GM23248 (cell line): ENCODE data around the gene HYI.

Source experiments
- EZH2 ChIP-seq: fragments of 200-600 bp; sonication (generic); IDR thresholded peaks from 2 replicates; pipeline ENCODE4 v1.6.1; 2018; ENCODE audit warnings: antibody characterized with exemption, mild to moderate bottlenecking; ENCODE audit not compliant: insufficient read depth, poor library complexity, severe bottlenecking
- EZH2phosphoT487 ChIP-seq: fragments of 200-600 bp; sonication (generic); IDR thresholded peaks from 2 replicates; pipeline ENCODE4 v1.6.1; 2018; ENCODE audit warnings: antibody characterized with exemption, moderate library complexity, mild to moderate bottlenecking, low read depth; ENCODE audit not compliant: insufficient read depth

DNA sequence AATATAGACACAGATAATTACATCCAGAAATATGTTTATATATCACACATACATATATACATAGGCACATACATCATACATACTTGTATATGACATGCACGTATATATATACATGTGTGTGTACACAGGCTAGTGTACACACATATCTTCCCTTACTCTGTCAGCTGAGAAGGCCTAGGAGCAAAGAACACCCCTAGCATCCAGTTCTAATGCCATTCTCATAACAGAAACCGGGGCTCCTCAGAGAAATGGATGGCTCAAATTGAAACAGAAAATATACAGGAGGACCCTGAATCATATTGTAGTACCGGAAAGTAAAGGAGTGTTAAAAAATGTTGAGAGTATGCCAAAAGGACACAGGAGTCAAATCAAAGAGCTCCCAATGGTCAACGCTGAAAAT, 19.7 kb upstream of the HYI start:
- TF ChIP-seq EZH2: no peak
- no peak for TF ChIP-seq EZH2phosphoT487
